ENCODE data around the gene CMIP. TPM values are rescaled to one million over a fixed set of nuclear protein-coding genes. Genes with fewer than 3 reads are reported as not detected.

The CMIP gene
- total and polyA plus RNA-seq, 10 of the 15 experiments (the other 5 are each of a cell fraction or from before 2014, with no cell fraction given) = 1.2 to 43.2 (median 4.4) TPM

GRCh38 chr16:81664153-81664552 is 219.5 kb downstream of the CMIP start:
- POLR2A ChIA-PET = no interaction called here
- no peak overlapping the region for H2AFZ ChIP-seq (ENCODE audit: control insufficient read depth, low read depth, low read length)
- no peak for FAIRE-seq
- H3K27me3 ChIP-seq (replicated peaks in 1 of 2; ENCODE audit: control insufficient read depth in 2 of 2, insufficient read depth in 2 of 2, low read length in 1 of 2) = no peaks in the 10 kb centered on the region
- 97% methylated on average over 14 of the region's 14 CpGs for WGBS (ENCODE audit: insufficient coverage, insufficient replicate concordance, low lambda C conversion rate, missing lambda C conversion rate)
- TF ChIP-seq HDAC2 (IDR thresholded peaks at IDR 0.05) = no peak
- no peak for TF ChIP-seq KLF5 (IDR thresholded peaks at IDR 0.05; ENCODE audit: partially characterized antibody)
- TF ChIP-seq NR2C1 (IDR thresholded peaks at IDR 0.05) = no peak
- TF ChIP-seq NR2F1 (conservative IDR thresholded peaks at IDR 0.05) = no peak
- TF ChIP-seq RAD21 (IDR thresholded peaks at IDR 0.05; ENCODE audit: insufficient read depth, low read depth, low read length) = no peak
- no peak for TF ChIP-seq WRNIP1 (IDR thresholded peaks at IDR 0.05; ENCODE audit: borderline replicate concordance, low read depth, low read length)
- TF ChIP-seq CTCF (IDR thresholded peaks at IDR 0.05 in 2 of 3, conservative IDR thresholded peaks at IDR 0.05 in 1 of 3; ENCODE audit: control insufficient read depth in 2 of 3, extremely low read depth in 1 of 3, insufficient read depth in 1 of 3, low read depth in 3 of 3, low read length in 3 of 3) = no peak
- TF ChIP-seq ZNF24 (IDR thresholded peaks at IDR 0.05) = no peak
- TF ChIP-seq NFXL1 (IDR thresholded peaks at IDR 0.05; ENCODE audit: borderline replicate concordance) = no peak
- TF ChIP-seq SRF (IDR thresholded peaks at IDR 0.05; ENCODE audit: low read depth in 2 of 2, low read length in 2 of 2) = no peak
- TF ChIP-seq RELB (IDR thresholded peaks at IDR 0.05; ENCODE audit: low read depth) = no peak
- TF ChIP-seq PKNOX1 (IDR thresholded peaks at IDR 0.05) = no peak
- no peak for TF ChIP-seq TARDBP (IDR thresholded peaks at IDR 0.05; ENCODE audit: borderline replicate concordance)
- H4K20me1 ChIP-seq (ENCODE audit: control insufficient read depth, insufficient read depth) = no peaks in the 10 kb centered on the region
- intact Hi-C loops (cut with micrococcal nuclease; ENCODE audit: unreplicated experiment) = no loop called here
- no peak overlapping the region for H3K27ac ChIP-seq (ENCODE audit: control insufficient read depth, insufficient read depth)
- SMC1A ChIA-PET (ENCODE audit: uncharacterized antibody, unreplicated experiment) = no interaction called here
- no peaks in the 10 kb centered on the region for H3K4me1 ChIP-seq (ENCODE audit: control insufficient read depth, insufficient read depth, low read length)
- no peak overlapping the region for H3K4me3 ChIP-seq
- no peak for DNase-seq (ENCODE audit: low read depth, low spot score)
- no peaks in the 10 kb centered on the region for H3K79me2 ChIP-seq (ENCODE audit: control insufficient read depth, insufficient read depth, low read length)
- no peak overlapping the region for H3K9ac ChIP-seq (ENCODE audit: control insufficient read depth, insufficient read depth, low read length)
- H3K36me3 ChIP-seq (ENCODE audit: control insufficient read depth in 2 of 2, insufficient read depth in 2 of 2, low read length in 1 of 2) = peaks cover 10 to 18% of the 10 kb centered on the region in 2 experiments; a peak in 3 of 4 replicates
- H3K9me3 ChIP-seq (replicated peaks; ENCODE audit: control insufficient read depth, insufficient read depth, low read length) = no peaks in the 10 kb centered on the region
- BruUV-seq (replicated peaks) = no TSS peak
- no peak for ATAC-seq
- in situ Hi-C loops (cut with MboI) = no loop called here
- H3K4me2 ChIP-seq (ENCODE audit: control insufficient read depth, insufficient read depth) = no peak overlapping the region
- RAD21 ChIA-PET (ENCODE audit: unreplicated experiment) = no interaction called here
- CTCF ChIA-PET = no interaction called here

Measured in GM12878 (cell line).